GM19099 (cell line): ENCODE results near the gene DPCD.

ENCODE experiments used
- POLR2A ChIP-seq: IDR thresholded peaks from 3 replicates; pipeline ENCODE4 v1.6.1; 2011; ENCODE audit warnings: low read depth; ENCODE audit not compliant: insufficient read length; ENCODE audit errors: extremely low read depth

DPCD gene

GRCh38 chr10:101587725-101588653 is at the start of gene DPCD, which contains the start of gene POLL:
Gene DPCD, plus strand, starts transcription at chr10:101588321. Its CDS starts 16 bp downstream, at chr10:101588337.
Gene POLL, minus strand, starts transcription at chr10:101588257. Its CDS starts 897 bp downstream, at chr10:101587360.
- TF ChIP-seq POLR2A = peak; percentile 59

- TF ChIP-seq POLR2A = no peak
Observed at GRCh38 chr10:101538446-101538845, 49.7 kb upstream of the DPCD start.

GRCh38 chr10:101545898-101546297 is 42.2 kb upstream of the DPCD start:
- TF ChIP-seq POLR2A = no peak

- TF ChIP-seq POLR2A = no peak
Observed at GRCh38 chr10:101550965-101551364, 37.2 kb upstream of the DPCD start.

DNA sequence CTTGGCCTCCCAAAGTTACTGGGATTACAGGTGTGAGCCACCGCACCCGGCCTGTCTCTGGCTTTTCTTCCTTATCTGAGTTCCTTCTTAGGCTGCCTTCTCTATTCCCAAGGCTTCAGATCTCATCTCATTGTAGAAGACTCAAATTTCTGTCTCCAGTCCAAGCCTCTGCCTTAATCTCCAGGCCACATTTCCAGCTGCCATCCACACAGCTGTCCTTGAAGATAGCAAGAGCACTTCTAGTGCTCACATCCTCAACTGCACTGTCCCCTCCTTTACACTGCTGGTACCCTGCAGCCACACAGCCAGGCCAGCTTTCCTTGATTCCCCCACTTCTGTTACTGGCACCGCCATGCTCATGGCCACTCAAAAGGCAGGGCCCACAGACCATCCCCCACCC is 35.7 kb upstream of the DPCD start:
- TF ChIP-seq POLR2A = no peak

DNA sequence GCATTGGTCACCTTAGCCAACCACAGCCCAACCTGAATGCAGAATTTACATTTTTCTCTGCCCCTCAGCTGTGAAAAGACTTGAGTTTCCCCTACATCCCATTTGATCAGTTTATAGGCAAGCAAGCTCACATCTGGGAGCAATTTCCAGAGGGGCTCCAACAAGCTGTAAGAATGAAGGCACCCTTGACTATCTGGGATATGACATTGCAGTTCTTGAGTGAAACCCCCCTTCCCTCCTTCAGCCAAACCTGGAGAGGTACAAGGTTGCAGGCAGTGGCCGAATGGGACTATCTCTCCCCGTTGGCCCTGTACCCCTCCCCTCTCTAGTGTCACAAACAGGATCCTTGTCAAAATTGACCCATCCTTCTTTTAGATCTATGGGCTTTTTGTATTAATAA is 30.6 kb upstream of the DPCD start:
- no peak for TF ChIP-seq POLR2A

- TF ChIP-seq POLR2A = no peak
Observed at GRCh38 chr10:101558204-101558603, 29.9 kb upstream of the DPCD start.

GRCh38 chr10:101558671-101559595 is 29.2 kb upstream of the DPCD start:
- TF ChIP-seq POLR2A = no peak

- TF ChIP-seq POLR2A = no peak
Observed at GRCh38 chr10:101559596-101560297, 28.4 kb upstream of the DPCD start.

GRCh38 chr10:101560298-101561067 is 27.6 kb upstream of the DPCD start:
- no peak for TF ChIP-seq POLR2A

DNA sequence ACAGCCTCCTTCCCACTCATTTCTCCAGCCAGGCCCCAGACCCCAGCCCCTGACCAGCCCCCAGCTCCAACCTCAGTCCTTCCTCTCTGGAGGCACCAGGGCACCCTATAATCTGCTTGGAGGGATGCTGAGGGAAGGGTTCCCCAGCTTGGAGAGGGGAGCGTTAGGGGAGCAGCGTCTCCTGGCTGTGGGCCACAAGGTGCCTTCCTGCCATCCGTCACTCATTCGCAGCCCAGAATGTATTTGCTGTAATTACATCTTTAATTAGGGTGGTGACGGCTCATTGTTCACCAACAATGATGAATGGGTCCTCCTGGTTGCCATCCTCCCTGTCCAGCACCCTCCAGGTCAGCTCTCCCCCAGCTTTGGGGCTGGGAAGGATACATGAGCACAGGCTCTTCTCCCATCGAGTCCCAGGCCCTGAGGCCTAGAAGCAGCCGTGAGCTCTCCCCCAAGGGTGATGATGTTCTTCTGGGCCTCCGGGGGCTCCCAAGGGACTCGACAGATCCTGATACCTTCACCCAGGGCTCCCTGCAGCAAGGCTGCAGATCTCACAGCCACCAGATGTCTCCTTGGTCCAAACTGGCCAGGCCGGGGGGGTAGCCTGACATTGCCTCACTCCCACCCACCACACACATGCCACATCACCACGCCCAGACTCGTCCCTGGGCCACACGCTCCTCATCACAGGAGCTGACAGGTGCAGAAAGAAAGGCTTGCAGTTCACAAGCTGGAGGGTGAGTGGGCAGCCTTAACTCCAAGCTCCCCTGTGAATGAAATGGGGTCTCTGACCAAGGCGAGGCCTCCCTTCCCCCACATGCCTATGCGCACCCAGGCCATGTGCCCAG is 26.8 kb upstream of the DPCD start:
- TF ChIP-seq POLR2A = no peak

DNA sequence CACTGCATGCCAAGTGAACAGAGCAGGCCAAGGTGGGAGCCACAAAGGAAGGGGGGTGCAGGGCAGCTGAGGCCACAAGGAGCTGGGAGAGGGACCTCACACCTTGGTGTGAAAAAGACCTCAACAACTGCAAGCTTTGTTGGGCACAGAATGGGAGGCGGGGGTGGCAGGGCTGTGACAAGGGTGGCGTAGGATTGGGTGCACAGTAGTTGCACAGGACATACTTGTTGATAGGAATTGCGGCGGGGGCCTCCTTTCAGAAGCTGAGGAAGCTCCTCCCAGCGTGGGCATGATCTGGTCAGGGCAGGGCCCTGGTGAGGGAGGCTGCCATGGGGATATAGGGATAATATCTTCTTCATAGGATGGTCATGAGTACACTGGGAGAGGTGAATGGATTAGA is 25.9 kb upstream of the DPCD start:
- no peak for TF ChIP-seq POLR2A

DNA sequence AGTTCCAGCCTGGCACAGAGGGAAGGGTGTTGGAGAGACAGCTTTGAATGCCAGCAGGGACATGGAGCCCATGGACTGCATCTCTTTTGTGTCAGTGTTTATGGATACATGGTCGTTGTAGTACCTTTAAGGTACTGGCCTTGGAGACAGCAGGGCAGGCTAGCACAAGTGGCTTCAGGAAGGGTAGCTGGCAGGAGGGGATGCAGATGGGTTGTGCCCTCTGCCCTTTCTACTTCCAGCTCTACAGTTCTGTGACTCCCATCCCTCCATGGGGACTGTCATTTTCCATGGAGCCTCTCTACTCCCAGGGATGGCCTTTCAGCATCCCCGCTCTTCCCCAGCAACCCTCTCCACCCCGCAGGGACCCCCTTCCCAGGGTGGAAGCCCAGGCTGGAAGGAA is 25.1 kb upstream of the DPCD start:
- TF ChIP-seq POLR2A = no peak
